Ovary (tissue), 3 donors: ENCODE data around the gene ADAMTS17.

Source experiments
- CTCF ChIP-seq, 3 donors: fragments of 450-650 bp in 2 of 3; fragments of 200-600 bp in 1 of 3; IDR thresholded peaks; one replicate each; pipeline versions ENCODE4 v1.5.1 to v1.8.0; 2016 to 2022; ENCODE audit warnings: antibody characterized with exemption in 3 of 3, mild to moderate bottlenecking in 1 of 3
- EP300 ChIP-seq: sonication (generic); formaldehyde crosslinking; IDR thresholded peaks from one replicate; pipeline ENCODE4 v1.6.1; 2017; ENCODE audit warnings: antibody characterized with exemption
- POLR2A ChIP-seq: fragments of 450-650 bp; IDR thresholded peaks from one replicate; pipeline ENCODE4 v1.6.1; 2017; ENCODE audit warnings: antibody characterized with exemption, mild to moderate bottlenecking, moderate library complexity
- donor health status: DM: no; HTN: no; CAD: no.

- TF ChIP-seq CTCF (IDR thresholded peaks at IDR 0.05), result no peak
- TF ChIP-seq POLR2A, result no peak
- no peak for TF ChIP-seq EP300
These were observed 119.4 kb downstream of the ADAMTS17 start for GRCh38 chr15:100222349-100222715.
